Stimulated activated CD4-positive, alpha-beta T cell treated with anti-CD3 and anti-CD28 coated beads, Interleukin-15, amount 100 ng/mL, for 1 hour (primary cell): ENCODE data around the gene SPATA13.

Experiments
- DNase-seq, 2 donors: peaks; one replicate each; pipeline ENCODE4 v3.0.0-alpha.2; 2020; ENCODE audit warnings: low read depth in 1 of 2, low spot score in 1 of 2

The SPATA13 gene

DNA sequence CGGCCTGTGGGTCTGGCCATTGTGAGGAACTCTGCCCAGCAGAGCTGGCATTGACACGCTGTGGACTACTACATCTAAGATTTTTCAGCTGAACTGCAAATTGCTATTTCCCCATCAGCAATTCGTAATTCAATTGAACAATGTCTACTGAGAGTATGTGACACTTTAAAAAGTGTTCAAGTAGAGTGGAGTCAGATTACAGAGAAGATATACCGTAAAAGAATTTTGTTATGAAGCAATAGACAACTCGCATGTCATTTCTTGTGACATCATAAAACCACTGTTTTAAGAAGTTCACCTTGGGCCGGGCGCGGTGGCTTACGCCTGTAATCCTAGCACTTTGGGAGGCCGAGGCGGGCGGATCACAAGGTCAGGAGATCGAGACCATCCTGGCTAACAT lies 116.3 kb downstream of the SPATA13 start:
- DNase-seq: no peak

DNA sequence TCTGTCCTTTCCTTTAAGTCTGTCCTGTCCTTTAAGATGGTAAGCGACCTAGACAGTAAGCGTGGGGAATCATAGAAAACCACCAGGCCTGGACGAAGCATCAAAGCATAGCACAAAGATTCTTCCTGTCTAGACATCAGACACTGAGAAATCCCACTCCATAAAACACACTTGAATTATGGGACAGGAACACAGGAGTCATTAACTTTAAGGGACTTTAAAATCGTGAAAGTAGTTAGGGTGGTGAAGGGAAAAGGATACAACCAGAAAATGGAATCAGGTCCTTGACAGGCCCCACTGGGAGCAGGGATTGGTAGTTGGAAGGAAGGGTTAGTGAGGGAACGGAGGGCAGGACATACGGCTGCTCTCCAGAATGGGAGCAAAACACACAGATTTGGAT lies 117.2 kb downstream of the SPATA13 start:
- DNase-seq: no peak

GRCh38 chr13:24279327-24280110 lies 119.0 kb downstream of the SPATA13 start:
- no peak for DNase-seq

DNA sequence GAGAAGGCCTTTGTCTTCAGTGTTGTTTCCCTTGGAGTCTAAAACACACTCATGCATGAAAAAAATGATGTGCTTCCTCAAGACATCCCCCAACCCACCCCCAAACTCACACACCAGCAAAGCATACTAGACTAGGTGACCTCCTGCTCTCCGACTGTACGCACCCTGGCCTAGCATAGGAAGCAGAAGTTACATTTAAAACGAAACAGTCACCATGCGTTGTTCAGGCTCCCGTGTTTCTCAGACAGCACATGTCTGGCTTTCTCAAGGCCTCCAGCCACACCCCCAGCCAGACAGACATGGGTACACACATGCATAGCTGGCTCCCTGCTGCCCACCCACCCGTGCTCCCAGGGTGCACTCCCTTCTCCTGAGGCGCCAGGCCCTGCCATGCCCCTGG lies 120.2 kb downstream of the SPATA13 start:
- DNase-seq: no peak

DNA sequence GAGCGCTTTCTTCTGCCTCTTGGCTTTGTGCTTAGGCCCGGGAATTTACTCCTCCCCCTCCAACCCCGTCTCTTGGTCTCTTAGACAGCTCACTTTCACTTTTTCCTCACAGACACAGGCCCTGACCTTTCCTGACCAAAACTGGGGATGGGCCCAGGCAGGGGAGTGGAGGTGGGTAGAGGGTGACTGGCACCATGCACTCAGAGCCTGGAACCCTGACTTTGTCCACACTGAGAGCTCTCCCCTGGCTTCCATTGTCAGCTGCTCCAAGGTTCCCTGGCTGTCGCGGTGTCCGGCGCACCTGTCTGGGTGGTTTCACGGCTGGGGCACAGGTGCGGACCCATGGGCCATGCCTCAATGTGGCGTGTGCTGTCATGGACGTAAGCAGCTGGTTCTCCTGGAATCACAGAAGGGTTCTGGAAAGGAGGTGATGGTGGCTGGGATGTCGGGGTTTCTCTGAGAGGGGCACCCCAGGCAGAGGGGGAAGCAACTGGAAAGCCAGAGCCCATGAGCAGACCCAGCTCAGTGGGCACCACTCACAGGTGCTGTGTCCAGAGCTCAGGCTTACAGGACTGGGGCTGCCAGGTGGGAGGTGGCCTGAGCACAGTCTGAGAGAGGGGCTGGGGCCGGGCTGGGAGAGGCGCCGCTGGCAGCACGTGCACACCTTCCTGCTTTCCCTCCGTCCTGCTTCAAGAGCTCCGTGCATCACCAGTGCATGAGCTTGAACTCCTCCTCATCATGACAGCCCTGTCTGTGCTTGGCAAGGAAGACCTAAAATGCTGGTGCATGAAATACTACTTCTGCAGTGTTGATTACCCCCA lies 120.9 kb downstream of the SPATA13 start:
- DNase-seq: no peak

GRCh38 chr13:24282256-24282655 lies 121.7 kb downstream of the SPATA13 start:
- no peak for DNase-seq

DNA sequence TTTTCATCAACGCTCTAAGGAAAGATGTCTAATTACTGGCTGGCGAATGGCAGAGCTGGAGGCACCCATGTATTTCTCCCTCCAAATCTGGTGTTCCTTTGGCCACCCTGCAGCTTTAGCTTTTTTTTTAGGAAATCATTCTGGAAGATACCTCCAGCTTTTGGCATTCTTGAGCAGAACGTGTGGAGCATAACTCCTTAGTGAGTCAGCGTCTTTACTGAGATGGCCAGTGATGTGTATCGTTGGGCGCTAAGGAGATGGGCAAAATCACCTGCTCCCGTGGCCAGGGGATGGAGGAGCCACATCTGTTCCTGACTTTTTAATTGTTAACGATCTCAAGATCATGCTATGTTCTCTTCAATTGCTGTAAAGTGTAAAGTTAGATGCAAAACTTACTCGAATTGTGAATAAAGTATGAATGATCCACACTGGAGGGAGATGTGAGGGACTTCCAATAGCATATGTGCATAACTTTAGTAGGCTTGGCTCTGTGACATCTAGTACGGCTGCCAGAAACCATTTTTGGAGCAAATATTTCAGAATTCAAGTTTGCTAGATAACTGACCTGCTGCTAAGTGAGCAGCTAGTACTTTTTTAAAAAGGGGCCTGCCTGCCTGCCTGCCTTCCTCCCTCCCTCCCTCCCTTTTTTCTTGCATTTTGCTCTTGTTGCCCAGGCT lies 124.5 kb downstream of the SPATA13 start:
- no peak for DNase-seq

GRCh38 chr13:24286624-24287023 lies 126.1 kb downstream of the SPATA13 start:
- DNase-seq: no peak

DNA sequence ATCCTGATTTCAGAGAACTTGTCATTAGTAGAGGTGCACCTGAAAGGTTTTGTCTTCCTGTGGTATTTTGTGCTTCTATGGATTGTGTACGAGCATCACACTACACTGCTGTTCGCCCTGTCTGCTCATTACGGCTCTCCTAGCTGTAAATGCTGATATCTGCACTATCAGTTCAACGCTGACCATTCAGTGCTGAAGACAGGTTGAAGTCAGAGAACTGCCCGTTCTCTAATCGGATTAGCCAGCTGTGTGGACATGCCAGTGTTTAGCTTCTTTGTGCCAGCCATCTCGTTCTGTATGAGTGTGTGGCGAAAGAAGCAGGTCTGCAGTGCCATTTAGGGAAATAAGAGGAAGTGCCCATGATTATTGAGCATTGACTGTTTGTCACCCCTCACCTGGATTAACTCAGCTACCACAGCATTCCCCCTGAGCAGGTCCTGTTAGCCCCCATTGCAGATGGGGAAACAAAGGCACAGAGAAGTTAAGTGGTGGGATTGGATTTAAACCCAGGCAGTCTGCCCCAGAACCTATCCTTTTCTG lies 127.3 kb downstream of the SPATA13 start:
- DNase-seq: no peak

DNA sequence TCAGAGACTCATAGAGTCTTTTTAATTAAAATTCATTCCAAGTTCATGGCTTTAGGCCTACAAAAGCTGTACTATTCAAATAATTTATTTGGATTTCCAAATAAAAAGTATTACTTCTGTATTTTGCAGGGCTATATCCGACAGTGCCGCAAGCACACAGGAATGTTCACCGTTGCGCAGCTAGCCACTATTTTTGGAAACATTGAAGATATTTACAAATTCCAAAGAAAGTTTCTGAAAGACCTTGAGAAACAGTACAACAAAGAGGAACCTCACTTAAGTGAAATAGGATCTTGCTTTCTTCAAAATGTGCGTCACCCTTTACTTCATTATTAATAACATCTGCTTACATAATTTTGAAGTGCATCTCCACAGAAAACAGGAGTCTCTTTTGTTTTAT lies 128.3 kb downstream of the SPATA13 start:
- DNase-seq: no peak

DNA sequence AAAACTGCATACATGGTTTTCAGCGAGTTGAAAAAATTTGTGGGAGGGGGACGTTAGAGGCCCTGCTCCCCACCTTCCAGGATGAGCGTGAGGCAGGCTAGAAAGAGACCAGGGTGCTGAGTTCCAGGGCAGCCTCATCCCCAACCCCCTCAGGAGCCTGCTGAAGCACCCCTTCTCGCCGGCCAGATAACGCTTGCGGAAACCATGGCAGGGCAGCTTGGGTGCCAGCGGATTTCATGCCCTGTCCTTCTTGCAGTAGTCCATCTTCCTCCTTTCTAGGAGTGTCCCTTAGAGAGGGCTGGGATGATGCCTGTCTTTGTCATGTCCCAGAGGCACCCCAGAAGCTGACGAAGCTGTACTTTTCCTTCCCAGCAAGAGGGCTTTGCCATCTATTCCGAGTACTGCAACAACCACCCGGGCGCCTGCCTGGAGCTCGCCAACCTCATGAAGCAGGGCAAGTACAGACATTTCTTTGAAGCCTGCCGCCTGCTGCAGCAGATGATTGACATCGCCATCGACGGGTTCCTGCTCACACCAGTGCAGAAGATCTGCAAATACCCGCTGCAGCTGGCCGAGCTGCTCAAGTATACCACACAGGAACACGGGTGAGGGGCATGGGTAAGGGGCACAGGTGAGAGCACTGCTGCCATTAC lies 129.9 kb downstream of the SPATA13 start:
- no peak for DNase-seq

DNA sequence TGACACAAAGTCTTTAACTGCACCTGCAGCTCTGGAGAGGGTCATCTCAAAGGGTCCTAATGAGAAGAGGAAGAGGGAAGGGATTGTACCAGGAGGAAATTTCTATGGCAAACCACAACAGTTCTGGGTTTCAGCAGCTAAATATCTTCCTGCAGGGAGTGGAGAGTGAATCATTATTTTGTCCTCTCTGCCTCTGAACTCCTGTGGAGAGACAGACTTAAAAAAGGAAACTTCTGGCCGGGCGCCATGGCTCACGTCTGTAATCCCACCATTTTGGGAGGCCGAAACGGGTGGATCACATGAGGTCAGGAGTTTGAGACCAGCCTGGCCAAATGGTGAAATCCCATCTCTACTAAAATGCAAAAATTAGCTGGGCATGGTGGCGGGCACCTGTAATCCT lies 132.0 kb downstream of the SPATA13 start:
- no peak for DNase-seq

DNA sequence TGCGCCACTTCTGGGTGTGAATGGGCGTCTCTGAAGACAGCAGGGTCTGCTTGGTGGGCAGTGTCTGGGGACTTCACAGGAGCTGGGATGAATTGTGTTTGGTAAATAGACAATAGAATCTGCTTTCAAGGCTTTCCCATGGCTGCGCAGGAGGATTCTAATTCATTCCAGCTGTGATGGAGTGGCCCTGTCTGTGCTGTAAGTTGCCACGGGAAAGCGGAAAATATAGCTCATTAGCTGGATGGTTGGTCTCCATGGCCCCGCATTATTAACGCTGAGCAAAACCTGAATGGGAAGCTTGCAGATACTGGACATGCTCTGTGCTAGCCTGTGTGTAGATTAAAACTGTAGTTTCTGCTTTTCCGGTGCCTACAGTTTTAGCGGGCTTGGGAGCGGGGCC lies 133.2 kb downstream of the SPATA13 start:
- DNase-seq: no peak

DNA sequence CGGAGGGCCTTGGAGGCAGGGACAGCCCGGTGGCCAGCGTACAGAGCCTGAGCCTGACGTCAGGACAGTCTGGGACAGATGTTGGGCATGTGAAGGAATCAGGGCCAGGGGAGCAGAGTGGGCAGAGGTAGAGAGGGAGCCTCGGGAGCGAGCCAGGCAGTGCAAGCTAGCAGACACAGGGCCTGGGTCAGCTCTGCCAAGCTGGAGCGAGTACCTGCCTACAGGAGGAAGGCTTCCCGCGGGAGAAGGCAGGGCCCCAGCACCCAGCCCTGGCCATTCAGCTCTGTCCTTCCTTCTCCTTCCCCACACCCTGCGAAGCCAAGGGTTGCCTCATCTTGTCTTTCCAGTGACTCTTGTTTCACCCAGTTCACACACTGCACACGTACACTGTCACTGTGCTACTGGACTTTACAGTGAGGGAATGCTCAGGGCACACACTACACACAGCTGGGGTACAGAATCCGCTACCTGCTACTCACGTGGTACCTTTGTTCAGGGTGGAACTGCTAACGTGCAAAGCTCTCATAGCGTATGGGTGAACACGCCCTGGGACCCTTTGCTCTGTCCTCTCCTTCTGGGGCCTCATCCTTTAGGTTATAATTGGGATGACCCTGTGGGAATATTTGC lies 139.1 kb downstream of the SPATA13 start:
- DNase-seq: no peak

DNA sequence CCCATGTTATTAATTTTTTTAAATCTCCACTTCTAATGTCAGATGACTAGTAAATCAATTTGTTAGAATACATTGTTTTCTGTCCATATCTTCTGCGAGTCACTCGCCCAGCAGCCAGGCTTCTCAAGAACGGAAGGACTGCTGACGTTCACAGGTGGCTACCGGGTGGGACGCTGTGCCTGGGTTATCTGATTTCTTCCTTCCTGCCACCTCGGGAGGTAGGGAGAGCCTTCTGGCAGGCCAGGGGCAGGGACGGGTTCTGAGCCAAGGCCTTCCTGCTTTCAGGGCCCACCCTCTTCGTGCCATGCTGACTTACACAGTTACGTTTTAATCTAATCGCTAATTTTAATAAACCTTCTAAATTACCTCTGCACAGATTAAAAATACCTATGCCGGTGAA lies 140.9 kb downstream of the SPATA13 start:
- DNase-seq: no peak

DNA sequence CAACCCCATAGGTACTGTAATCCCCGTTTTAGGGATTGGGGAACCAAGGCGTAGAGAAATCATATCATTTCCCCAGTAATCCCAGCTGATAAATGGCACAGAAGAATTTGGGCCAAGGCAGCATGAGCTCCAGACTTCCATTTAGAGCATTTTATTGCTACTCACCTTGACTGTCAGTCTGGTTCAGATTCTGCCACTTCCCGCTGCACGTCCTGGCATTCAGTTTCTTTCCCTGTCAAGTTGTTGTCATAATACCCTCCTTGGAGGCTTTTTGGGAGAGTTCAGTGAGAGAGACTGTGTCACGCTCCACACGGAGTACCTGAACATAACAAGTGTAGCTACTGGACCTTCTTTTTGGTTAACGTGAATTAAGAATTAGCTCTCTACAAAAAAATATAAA lies 141.4 kb downstream of the SPATA13 start:
- DNase-seq: no peak

DNA sequence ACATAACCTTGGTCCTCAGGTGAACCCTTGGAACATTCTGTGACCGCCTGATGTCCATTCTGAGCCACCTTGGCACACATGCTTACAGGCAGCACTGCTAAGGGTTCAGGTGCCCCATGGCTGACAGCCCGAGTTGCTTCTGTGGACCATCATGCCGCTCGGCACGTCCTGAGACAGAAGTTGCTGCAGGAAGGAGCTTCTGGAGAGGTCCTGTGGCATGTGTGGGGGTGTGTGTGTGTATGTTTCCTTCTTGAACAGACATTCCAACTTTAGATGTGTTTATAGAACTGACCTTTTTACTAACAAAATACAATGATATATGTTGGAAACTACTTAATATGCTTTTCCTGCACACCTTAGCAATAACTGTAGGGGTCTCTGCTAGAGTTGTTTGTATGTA lies 144.1 kb downstream of the SPATA13 start:
- DNase-seq: no peak

DNA sequence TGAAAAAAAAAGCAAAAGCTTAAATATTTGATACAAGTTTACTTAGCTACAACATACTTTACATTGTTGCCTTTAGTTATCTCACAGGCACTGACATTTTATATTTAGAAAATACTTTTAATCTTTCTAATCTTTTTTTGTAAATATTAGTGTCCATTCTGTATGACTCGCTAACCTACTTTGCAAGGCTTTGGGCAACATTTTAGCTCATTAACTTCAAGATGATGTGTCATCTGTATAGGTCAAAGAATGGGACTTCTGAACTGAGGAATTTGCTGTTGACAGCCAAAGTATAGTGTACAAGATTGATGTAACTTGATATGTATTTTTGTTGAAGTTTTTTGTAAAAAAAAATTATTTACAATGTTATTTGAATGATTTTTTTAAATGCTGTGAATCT lies 146.1 kb downstream of the SPATA13 start:
- no peak for DNase-seq

DNA sequence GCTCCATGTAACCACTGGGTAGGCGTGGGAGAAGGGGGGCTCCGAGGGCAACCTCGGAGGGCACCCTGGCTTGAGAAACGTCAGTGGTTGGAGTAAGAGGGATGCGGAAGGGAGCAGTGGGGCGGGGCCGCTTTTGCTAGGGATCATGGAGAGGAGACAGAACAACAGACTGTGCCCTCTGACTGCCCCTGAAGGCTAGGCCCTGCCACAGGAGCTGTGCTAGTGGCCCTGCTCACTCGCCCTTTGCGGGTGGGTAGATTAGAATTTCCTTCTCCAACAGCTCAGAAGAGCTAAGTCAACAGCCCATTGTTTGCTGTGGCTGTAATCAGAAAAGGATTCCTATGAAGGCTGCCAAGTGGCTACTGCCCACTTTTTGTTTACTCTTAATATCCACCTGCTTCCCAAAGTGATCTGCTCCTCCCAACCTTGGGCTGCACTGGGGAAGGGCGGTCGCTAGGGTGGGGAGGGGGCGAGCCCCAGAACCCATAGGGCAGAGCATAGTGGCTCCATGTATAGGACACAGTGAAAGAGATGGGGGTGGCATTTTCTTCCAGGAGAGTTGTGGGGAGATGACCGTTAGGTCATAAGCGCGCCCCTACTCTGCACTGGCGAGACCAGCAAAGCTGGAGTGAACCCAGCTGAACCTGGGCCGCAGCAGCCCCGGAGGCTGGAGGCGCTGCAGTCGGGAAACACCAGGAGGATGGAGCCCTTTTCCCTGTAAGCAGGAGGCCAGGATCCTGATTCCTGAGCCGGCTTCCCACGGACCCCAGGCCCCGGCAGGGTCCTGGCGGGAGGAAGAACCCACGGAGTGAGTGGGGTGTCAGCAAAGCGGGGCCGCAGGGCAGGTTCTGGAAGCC lies 146.9 kb downstream of the SPATA13 start:
- no peak for DNase-seq

DNA sequence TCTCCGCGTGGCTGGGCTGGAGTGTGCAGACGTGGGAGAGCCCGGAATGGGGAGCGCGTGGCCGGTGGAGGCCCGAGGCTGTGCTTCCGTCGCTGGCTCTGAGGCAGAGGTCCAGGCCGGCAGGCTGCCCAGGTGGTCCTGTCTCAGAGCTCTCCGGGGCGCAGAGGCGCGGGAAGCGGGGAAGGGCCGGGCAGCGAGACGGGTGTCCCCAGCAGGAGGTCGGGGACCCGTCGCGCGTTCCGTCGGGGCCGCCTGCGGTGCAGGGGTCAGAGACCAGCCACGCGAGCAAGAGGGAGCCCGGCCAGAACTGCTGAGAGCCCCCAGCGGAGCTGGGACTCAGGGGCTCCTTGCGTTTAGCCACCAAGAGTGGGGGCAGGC lies 147.5 kb downstream of the SPATA13 start:
- no peak for DNase-seq
